Keratinocyte (primary cell): Measurements from ENCODE around the gene ZNF134. TPM values are rescaled to one million over a fixed set of nuclear protein-coding genes. Genes with fewer than 3 reads are reported as not detected.

Experiments used
- DNase-seq: peaks from one replicate; pipeline ENCODE4 v3.0.0-alpha.2; 2011; ENCODE audit warnings: low read depth, missing footprints, low spot score
- FAIRE-seq: peaks from 2 replicates; lab custom pipeline; 2011; peaks lifted over from hg19 to GRCh38; lab: Jason Lieb, UNC
- H2AFZ ChIP-seq: 2 replicates; pipeline ENCODE4 v1.6.0; 2012; ENCODE audit warnings: low read length, control low read depth, inconsistent platforms; ENCODE audit not compliant: control insufficient read depth
- H3K27ac ChIP-seq: 2 replicates; pipeline ENCODE4 v1.5.1; 2011; ENCODE audit warnings: low read length; ENCODE audit not compliant: control insufficient read depth, insufficient read depth
- H3K27me3 ChIP-seq: 3 replicates; pipeline ENCODE4 v1.6.0; 2011; ENCODE audit warnings: low read length; ENCODE audit not compliant: control insufficient read depth, insufficient read depth; ENCODE audit errors: extremely low read depth
- H3K36me3 ChIP-seq, 2 experiments: 2 replicates in 1 of 2; 3 replicates in 1 of 2; pipeline ENCODE4 v1.5.1; 2011; ENCODE audit warnings: low read length in 2 of 2, mild to moderate bottlenecking in 1 of 2; ENCODE audit not compliant: control insufficient read depth in 2 of 2, insufficient read depth in 2 of 2; ENCODE audit errors: extremely low read depth in 1 of 2
- H3K4me1 ChIP-seq: 3 replicates; pipeline ENCODE4 v1.5.1; 2011; ENCODE audit warnings: low read length; ENCODE audit not compliant: control insufficient read depth, insufficient read depth; ENCODE audit errors: extremely low read depth
- H3K4me2 ChIP-seq: 3 replicates; pipeline ENCODE4 v1.6.0; 2011; ENCODE audit warnings: low read depth, low read length; ENCODE audit not compliant: control insufficient read depth, insufficient read depth; ENCODE audit errors: extremely low read depth
- H3K4me3 ChIP-seq, 3 experiments: fragments of 200-600 bp in 1 of 3; sonication (generic) in 1 of 3; 2 replicates in 2 of 3; 3 replicates in 1 of 3; pipeline ENCODE4 v1.5.1; 2011 to 2016; ENCODE audit warnings: low read length in 3 of 3, mild to moderate bottlenecking in 3 of 3, control low read depth in 2 of 3, inconsistent platforms in 1 of 3, low read depth in 1 of 3, mixed read lengths in 1 of 3, mixed run types in 1 of 3, moderate library complexity in 1 of 3; ENCODE audit not compliant: control insufficient read depth in 2 of 3, insufficient read depth in 2 of 3; ENCODE audit errors: extremely low read depth in 1 of 3
- H3K79me2 ChIP-seq: 2 replicates; pipeline ENCODE4 v1.6.0; 2012; ENCODE audit warnings: low read length; ENCODE audit not compliant: control insufficient read depth, insufficient read depth
- H3K9ac ChIP-seq: 3 replicates; pipeline ENCODE4 v1.6.0; 2011; ENCODE audit warnings: low read length; ENCODE audit not compliant: control insufficient read depth, insufficient read depth; ENCODE audit errors: extremely low read depth
- H3K9me1 ChIP-seq: 3 replicates; pipeline ENCODE4 v1.6.0; 2011; ENCODE audit warnings: low read length; ENCODE audit not compliant: control insufficient read depth, insufficient read depth; ENCODE audit errors: extremely low read depth
- H3K9me3 ChIP-seq: 2 replicates; pipeline ENCODE4 v1.5.1; 2012; ENCODE audit warnings: low read depth, low read length; ENCODE audit not compliant: control insufficient read depth
- H4K20me1 ChIP-seq: 3 replicates; pipeline ENCODE4 v1.6.0; 2011; ENCODE audit warnings: low read length; ENCODE audit not compliant: control insufficient read depth, insufficient read depth; ENCODE audit errors: extremely low read depth
- EZH2 ChIP-seq: IDR thresholded peaks from one replicate; pipeline ENCODE4 v1.6.1; 2012; ENCODE audit warnings: inconsistent platforms, mild to moderate bottlenecking, low read length, moderate library complexity
- dilution Hi-C: fragments of 300-500 bp; cut with MboI; formaldehyde crosslinking; loops from one replicate; pipeline ENCODE4 v1.7.0; 2020; ENCODE audit warnings: low sequenced_read_pairs; ENCODE audit not compliant: extremely low pct_ligation_motif_present
- polyA plus RNA-seq, 5 experiments: library from polyadenylated mRNA; depleted of rRNA in 3 of 5; stranded (reverse) in 3 of 5; stranded (forward) in 1 of 5; unstranded in 1 of 5; fragments of >200 nt; gene quantifications; 1 replicate in 1 of 5; 2 replicates in 3 of 5; 3 replicates in 1 of 5; pipeline versions ENCODE4 v1.2.1 to v1.2.3, GENCODE V29; 2011 to 2012; ENCODE audit warnings: missing spikeins in 2 of 5, low read depth in 1 of 5, low replicate concordance in 1 of 5
- TF ChIP-seq, protein P1 (sequence below), 3 experiments: IDR thresholded peaks in 1 of 3; conservative IDR thresholded peaks in 1 of 3; optimal IDR thresholded peaks in 1 of 3; 2 replicates in 2 of 3; 3 replicates in 1 of 3; pipeline versions ENCODE3 to v1.5.1; 2011; ENCODE audit warnings: low read length in 3 of 3, mild to moderate bottlenecking in 3 of 3, moderate library complexity in 2 of 3, control low read depth in 1 of 3, inconsistent platforms in 1 of 3; ENCODE audit not compliant: insufficient read depth in 2 of 3; ENCODE audit errors: extremely low read depth in 1 of 3

ZNF134 gene
- polyA plus RNA-seq, 1 donor (not counting 4 experiments of a cell fraction or from before 2014, with no cell fraction given) = 10.7 TPM

DNA sequence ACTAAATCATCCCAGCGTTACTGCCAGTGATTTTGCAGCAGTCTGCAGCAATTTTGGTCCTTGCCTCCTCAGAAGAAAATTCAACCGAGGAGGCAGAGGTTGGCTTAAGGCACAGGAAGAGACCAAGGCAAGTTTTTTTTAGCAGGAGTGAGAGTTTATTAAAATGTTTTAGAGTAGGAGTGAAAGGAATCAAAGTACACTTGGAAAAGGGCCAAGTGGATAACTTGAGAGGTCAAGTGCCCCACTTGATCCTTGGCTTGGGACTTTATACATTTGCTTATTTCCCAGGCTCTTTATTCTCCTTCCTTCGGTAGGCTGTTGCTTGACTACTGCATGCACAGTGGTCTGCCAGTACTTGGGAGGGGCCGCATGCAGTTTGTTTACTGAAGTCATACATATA, 2.9 kb upstream of the ZNF134 start:
- H3K4me2 ChIP-seq = no peak overlapping the region
- no peaks in the 10 kb centered on the region for H4K20me1 ChIP-seq
- H3K36me3 ChIP-seq = peaks cover 6 to 10% of the 10 kb centered on the region in 2 experiments
- H3K27me3 ChIP-seq = no peaks in the 10 kb centered on the region
- TF ChIP-seq EZH2 = no peak
- TF ChIP-seq, protein P1, sequence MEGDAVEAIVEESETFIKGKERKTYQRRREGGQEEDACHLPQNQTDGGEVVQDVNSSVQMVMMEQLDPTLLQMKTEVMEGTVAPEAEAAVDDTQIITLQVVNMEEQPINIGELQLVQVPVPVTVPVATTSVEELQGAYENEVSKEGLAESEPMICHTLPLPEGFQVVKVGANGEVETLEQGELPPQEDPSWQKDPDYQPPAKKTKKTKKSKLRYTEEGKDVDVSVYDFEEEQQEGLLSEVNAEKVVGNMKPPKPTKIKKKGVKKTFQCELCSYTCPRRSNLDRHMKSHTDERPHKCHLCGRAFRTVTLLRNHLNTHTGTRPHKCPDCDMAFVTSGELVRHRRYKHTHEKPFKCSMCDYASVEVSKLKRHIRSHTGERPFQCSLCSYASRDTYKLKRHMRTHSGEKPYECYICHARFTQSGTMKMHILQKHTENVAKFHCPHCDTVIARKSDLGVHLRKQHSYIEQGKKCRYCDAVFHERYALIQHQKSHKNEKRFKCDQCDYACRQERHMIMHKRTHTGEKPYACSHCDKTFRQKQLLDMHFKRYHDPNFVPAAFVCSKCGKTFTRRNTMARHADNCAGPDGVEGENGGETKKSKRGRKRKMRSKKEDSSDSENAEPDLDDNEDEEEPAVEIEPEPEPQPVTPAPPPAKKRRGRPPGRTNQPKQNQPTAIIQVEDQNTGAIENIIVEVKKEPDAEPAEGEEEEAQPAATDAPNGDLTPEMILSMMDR (optimal IDR thresholded peaks at IDR 0.05 in 1 of 3, IDR thresholded peaks at IDR 0.05 in 1 of 3, conservative IDR thresholded peaks at IDR 0.05 in 1 of 3; ENCODE audit: extremely low read depth in 1 of 3, insufficient read depth in 2 of 3, low read length in 3 of 3) = no peak
- peaks cover 11% of the 10 kb centered on the region for H3K9me3 ChIP-seq
- H3K4me1 ChIP-seq = peaks cover 8% of the 10 kb centered on the region
- H3K4me3 ChIP-seq = no peak overlapping the region
- FAIRE-seq (no peak), DNase-seq (no peak)
- dilution Hi-C loops = no loop called here
- no peak overlapping the region for H3K27ac ChIP-seq
- no peaks in the 10 kb centered on the region for H3K9me1 ChIP-seq
- H3K9ac ChIP-seq = no peak overlapping the region
- H2AFZ ChIP-seq = no peak overlapping the region
- H3K79me2 ChIP-seq = peaks cover 21% of the 10 kb centered on the region

DNA sequence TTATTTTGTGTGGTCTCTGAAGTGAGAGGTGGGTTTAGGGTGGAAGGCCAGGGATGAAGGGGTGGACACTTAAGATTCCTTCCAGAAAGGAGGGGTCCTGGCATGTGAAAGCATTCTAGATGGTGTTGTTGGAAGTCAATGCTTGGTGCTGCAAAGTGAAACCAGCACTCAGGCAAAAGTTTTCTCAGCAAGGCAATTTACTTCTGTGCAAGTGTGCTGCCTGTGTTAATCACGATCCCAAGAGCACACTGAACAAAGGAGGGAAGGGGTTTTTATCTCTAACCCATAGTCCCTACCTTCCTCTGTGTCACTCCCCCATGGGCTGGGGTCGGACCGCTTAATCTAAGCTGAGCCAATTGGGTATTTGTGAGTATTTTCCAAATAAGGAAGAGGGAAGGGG, 1.3 kb downstream of the ZNF134 start:
- Histone ChIP-seq H3K4me2 (peak overlapping the region; percentile 78), H3K79me2 (peaks cover 64% of the 10 kb centered on the region), H4K20me1 (no peaks in the 10 kb centered on the region), H2AFZ (no peak overlapping the region), H3K27me3 (no peaks in the 10 kb centered on the region), H3K9me1 (no peaks in the 10 kb centered on the region), H3K9me3 (peaks cover 48% of the 10 kb centered on the region), H3K9ac (no peak overlapping the region), H3K4me1 (peaks cover 8% of the 10 kb centered on the region), H3K27ac (no peak overlapping the region), H3K36me3 (peaks cover 25 to 47% of the 10 kb centered on the region in 2 experiments), H3K4me3 (peak overlapping the region; percentile 90 to 97 (median 93))
- TF ChIP-seq, protein P1 (optimal IDR thresholded peaks at IDR 0.05 in 1 of 3, IDR thresholded peaks at IDR 0.05 in 1 of 3, conservative IDR thresholded peaks at IDR 0.05 in 1 of 3; ENCODE audit: extremely low read depth in 1 of 3, insufficient read depth in 2 of 3, low read length in 3 of 3) = no peak
- TF ChIP-seq EZH2 = no peak
- no peak for FAIRE-seq
- dilution Hi-C loops = no loop called here
- no peak for DNase-seq
